IMR-90 (cell line): Measurements from ENCODE around the gene RPL19. TPM values are rescaled to one million over a fixed set of nuclear protein-coding genes. Genes with fewer than 3 reads are reported as not detected.
A peak's percentile ranks its signal among the peaks of the same experiment; 100 is the strongest.

ENCODE experiments used
- ATAC-seq: fragments of 200-7000 bp; cut with Tn5 transposase; 2 replicates; pipeline ENCODE4 v1.9.1; 2020; ENCODE audit warnings: low read depth, mild to moderate bottlenecking, moderate library complexity
- BruUV-seq: library from RNA; stranded (reverse); fragments of 400-500 nt; replicated peaks from 2 replicates; lab custom pipeline; 2021; lab: Mats Ljungman, UMichigan
- CTCF ChIA-PET: fragments of 300-600 bp; formaldehyde crosslinking; extraction: SDS; loops from one replicate; lab custom pipeline; 2021; ENCODE audit warnings: antibody characterized with exemption; lab: Yijun Ruan, JAX
- POLR2A ChIA-PET: fragments of 300-600 bp; sonication (Branson Sonifier 250); formaldehyde crosslinking; loops from one replicate; lab custom pipeline; 2022; ENCODE audit warnings: antibody characterized with exemption; ENCODE audit not compliant: unreplicated experiment; lab: Charles Lee
- DNase-seq: peaks from one replicate; pipeline ENCODE4 v3.0.0; 2013
- H2AFZ ChIP-seq: replicated peaks from 2 replicates; pipeline ENCODE3; 2013; ENCODE audit warnings: low read length, mild to moderate bottlenecking; ENCODE audit not compliant: poor library complexity
- H2AK5ac ChIP-seq: 2 replicates; pipeline ENCODE4 v1.6.1; 2013; ENCODE audit warnings: low read depth, low read length, inconsistent platforms
- H2AK9ac ChIP-seq: replicated peaks from 2 replicates; pipeline ENCODE3; 2013; ENCODE audit warnings: mild to moderate bottlenecking, low read depth, low read length, moderate library complexity; ENCODE audit not compliant: poor library complexity
- H2BK120ac ChIP-seq: 2 replicates; pipeline ENCODE4 v1.6.1; 2013; ENCODE audit warnings: low read depth, low read length, inconsistent platforms
- H2BK15ac ChIP-seq: 3 replicates; pipeline ENCODE4 v1.6.1; 2013; ENCODE audit warnings: low read depth, low read length, inconsistent platforms
- H2BK20ac ChIP-seq: 2 replicates; pipeline ENCODE4 v1.6.1; 2013; ENCODE audit warnings: low read depth, mild to moderate bottlenecking, inconsistent platforms, low read length, moderate library complexity
- H2BK5ac ChIP-seq: 2 replicates; pipeline ENCODE4 v1.6.1; 2013; ENCODE audit warnings: mild to moderate bottlenecking, low read depth, low read length, inconsistent platforms; ENCODE audit not compliant: poor library complexity, severe bottlenecking
- H3K14ac ChIP-seq: replicated peaks from 2 replicates; pipeline ENCODE4 v1.6.1; 2013; ENCODE audit warnings: low read depth, low read length, inconsistent platforms
- H3K18ac ChIP-seq: 2 replicates; pipeline ENCODE4 v1.6.1; 2013; ENCODE audit warnings: low read depth, low read length, control low read depth
- H3K23ac ChIP-seq: 2 replicates; pipeline ENCODE4 v1.6.1; 2013; ENCODE audit warnings: low read depth, low read length, inconsistent platforms
- H3K27ac ChIP-seq: 2 replicates; pipeline ENCODE4 v1.5.1; 2013; ENCODE audit warnings: mild to moderate bottlenecking, control low read depth, low read length; ENCODE audit not compliant: insufficient read depth
- H3K27me3 ChIP-seq: 2 replicates; pipeline ENCODE4 v1.6.1; 2013; ENCODE audit warnings: low read length; ENCODE audit not compliant: control insufficient read depth, insufficient read depth
- H3K36me3 ChIP-seq: 2 replicates; pipeline ENCODE4 v1.6.1; 2013; ENCODE audit warnings: low read length, mixed read lengths; ENCODE audit not compliant: control insufficient read depth, insufficient read depth
- H3K4ac ChIP-seq: 2 replicates; pipeline ENCODE4 v1.6.1; 2013; ENCODE audit warnings: low read depth, low read length, inconsistent platforms
- H3K4me1 ChIP-seq: 2 replicates; pipeline ENCODE4 v1.6.1; 2013; ENCODE audit warnings: low read length, mixed read lengths; ENCODE audit not compliant: control insufficient read depth, insufficient read depth
- H3K4me2 ChIP-seq: 2 replicates; pipeline ENCODE4 v1.6.1; 2013; ENCODE audit warnings: low read depth, mild to moderate bottlenecking, control low read depth, low read length, moderate library complexity
- H3K4me3 ChIP-seq: 2 replicates; pipeline ENCODE4 v1.5.1; 2013; ENCODE audit warnings: low read depth, mild to moderate bottlenecking, control low read depth, low read length, moderate library complexity; ENCODE audit not compliant: insufficient read depth
- H3K56ac ChIP-seq: 2 replicates; pipeline ENCODE4 v1.6.1; 2013; ENCODE audit warnings: low read length, inconsistent platforms; ENCODE audit not compliant: insufficient read depth; ENCODE audit errors: extremely low read depth
- H3K79me1 ChIP-seq, 2 experiments: 2 replicates each; pipeline ENCODE4 v1.6.1; 2013; ENCODE audit warnings: low read length in 2 of 2, inconsistent platforms in 1 of 2, low read depth in 1 of 2
- H3K9ac ChIP-seq: 2 replicates; pipeline ENCODE4 v1.6.1; 2013; ENCODE audit warnings: low read depth, low read length, control low read depth
- H3K9me1 ChIP-seq: 2 replicates; pipeline ENCODE4 v1.6.1; 2013; ENCODE audit warnings: low read length, inconsistent platforms; ENCODE audit not compliant: insufficient read depth
- H3K9me3 ChIP-seq: 2 replicates; pipeline ENCODE4 v1.6.1; 2013; ENCODE audit warnings: low read length; ENCODE audit not compliant: control insufficient read depth, insufficient read depth
- H4K20me1 ChIP-seq: 2 replicates; pipeline ENCODE4 v1.6.1; 2013; ENCODE audit warnings: low read length, inconsistent platforms; ENCODE audit not compliant: insufficient read depth
- H4K5ac ChIP-seq: 2 replicates; pipeline ENCODE4 v1.6.1; 2013; ENCODE audit warnings: mild to moderate bottlenecking, low read depth, low read length, control low read depth
- H4K8ac ChIP-seq, 2 experiments: 2 replicates each; pipeline ENCODE4 v1.6.1; 2013; ENCODE audit warnings: low read depth in 2 of 2, low read length in 2 of 2, control low read depth in 1 of 2, inconsistent platforms in 1 of 2
- H4K91ac ChIP-seq: 2 replicates; pipeline ENCODE4 v1.6.1; 2013; ENCODE audit warnings: low read depth, low read length, inconsistent platforms; ENCODE audit not compliant: insufficient read depth
- BHLHE40 ChIP-seq: fragments of 150-350 bp; IDR thresholded peaks from 2 replicates; pipeline ENCODE4 v1.6.1; 2016; ENCODE audit warnings: mild to moderate bottlenecking, low read depth, low read length
- WGBS, 2 experiments: methylation state at CpG; one replicate each; pipeline versions ENCODE4 v1.1.5 to v1.1.7; 2013; ENCODE audit warnings: missing lambda C conversion rate in 2 of 2; ENCODE audit not compliant: insufficient read length in 1 of 2; ENCODE audit errors: extremely low coverage in 2 of 2; 5-methylcytosine and 5-hydroxymethylcytosine counted together
- dilution Hi-C: fragments of 300-500 bp; cut with HindIII; formaldehyde crosslinking; loops from one replicate; pipeline ENCODE4 v1.14.3; 2018; ENCODE audit warnings: low sequenced_read_pairs; ENCODE audit not compliant: unreplicated experiment
- in situ Hi-C: fragments of 300-500 bp; cut with MboI; formaldehyde crosslinking; loops from 3 replicates; pipeline ENCODE4 v1.14.3; 2019; ENCODE audit warnings: low sequenced_read_pairs, inconsistent platforms, mixed read lengths
- intact Hi-C: fragments of 100-400 bp; cut with micrococcal nuclease; formaldehyde crosslinking; loops from 2 replicates; pipeline ENCODE4 v1.10.0; 2022
- polyA plus RNA-seq, 3 experiments: library from polyadenylated mRNA; depleted of rRNA; stranded (reverse); fragments of >200 nt; gene quantifications; 2 replicates each; pipeline ENCODE4 v1.2.3, GENCODE V29; 2012; ENCODE audit warnings: low replicate concordance in 1 of 3
- total RNA-seq: library from RNA; depleted of rRNA; stranded (reverse); fragments of >200 nt; gene quantifications from 2 replicates; pipeline ENCODE4 v1.2.3, GENCODE V29; 2012

Gene RPL19
- total and polyA plus RNA-seq, 2 of the 4 experiments (the other 2 are of a cell fraction) = 2,101 to 2,466 TPM

GRCh38 chr17:39212195-39212810 is 12.2 kb downstream of the RPL19 start:
- Histone ChIP-seq H4K20me1 (no peaks in the 10 kb centered on the region), H2AK9ac (peak overlapping the region; percentile 82), H3K4ac (no peak overlapping the region), H3K14ac (no peak overlapping the region), H3K27ac (no peak overlapping the region), H3K56ac (no peak overlapping the region), H3K36me3 (no peaks in the 10 kb centered on the region), H2BK20ac (no peak overlapping the region), H2AFZ (no peak overlapping the region), H3K23ac (no peak overlapping the region), H2AK5ac (no peak overlapping the region; the same call in 1 of the 2 replicates), H3K79me1 (no peaks in the 10 kb centered on the region), H3K9me3 (no peaks in the 10 kb centered on the region), H3K4me1 (peaks cover 16% of the 10 kb centered on the region), H4K91ac (no peak overlapping the region), H3K9ac (no peak overlapping the region), H2BK5ac (no peak overlapping the region), H4K5ac (no peak overlapping the region), H3K4me2 (no peak overlapping the region), H3K4me3 (no peak overlapping the region), H2BK120ac (no peak overlapping the region), H3K27me3 (peaks cover 21% of the 10 kb centered on the region), H3K18ac (no peak overlapping the region), H3K9me1 (peaks cover 12% of the 10 kb centered on the region), H4K8ac (no peak overlapping the region), H2BK15ac (no peak overlapping the region)
- intact Hi-C loops = no loop called here
- no TSS peak for BruUV-seq
- no peak for TF ChIP-seq BHLHE40
- DNase-seq (no peak), ATAC-seq (no peak)
- in situ Hi-C loops = no loop called here
- dilution Hi-C loops = no loop called here
- 91% methylated on average over 7 of the region's 11 CpGs; no CpG with 5 or more reads in 1 of the 2 experiments for WGBS, 2 experiments
- ChIA-PET CTCF (no interaction called here), POLR2A (no interaction called here)
